GM12873 (cell line): ENCODE data around the gene IL17RB.

Experiments
- CTCF ChIP-seq: IDR thresholded peaks from 2 replicates; pipeline ENCODE4 v1.5.1; 2012; ENCODE audit warnings: low read depth, mild to moderate bottlenecking, moderate library complexity, low read length, control low read depth; ENCODE audit not compliant: insufficient read depth; ENCODE audit errors: missing control alignments

IL17RB gene

DNA sequence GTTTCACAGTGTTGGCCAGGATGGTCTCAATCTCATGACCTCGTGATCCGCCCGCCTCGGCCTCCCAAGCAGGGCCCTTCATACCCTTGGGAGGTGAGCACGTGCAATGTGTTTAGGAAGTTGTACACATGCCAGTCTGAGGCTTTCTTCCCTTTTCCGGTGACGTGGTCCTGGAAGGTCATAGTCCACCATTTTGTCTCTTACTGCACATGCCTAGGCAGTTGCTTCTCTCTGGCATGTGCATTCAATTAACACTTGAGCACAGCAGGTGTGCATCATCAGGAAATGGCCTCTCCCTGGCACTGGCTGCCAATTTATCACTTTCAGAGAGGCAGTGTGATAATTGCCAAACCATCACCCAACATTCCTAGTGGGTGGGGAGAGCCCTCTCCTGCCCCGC lies 67.0 kb downstream of the IL17RB start:
- no peak for TF ChIP-seq CTCF
